Endothelial cell of umbilical vein (primary cell): ENCODE measurements around the gene DUSP28.

Experiments used
- EZH2 ChIP-seq: IDR thresholded peaks from 2 replicates; pipeline ENCODE4 v1.6.1; 2012; ENCODE audit warnings: borderline replicate concordance, low read depth, mild to moderate bottlenecking, moderate library complexity, low read length, inconsistent platforms; ENCODE audit not compliant: severe bottlenecking
- MYC ChIP-seq: IDR thresholded peaks from one replicate; pipeline ENCODE4 v1.6.1; 2011; ENCODE audit warnings: mild to moderate bottlenecking, low read depth, low read length
- POLR2A ChIP-seq: IDR thresholded peaks from 2 replicates; pipeline ENCODE4 v1.6.1; 2012; ENCODE audit warnings: low read depth, mild to moderate bottlenecking, control low read depth, low read length
- POLR2AphosphoS5 ChIP-seq: IDR thresholded peaks from 2 replicates; pipeline ENCODE4 v1.6.1; 2012; ENCODE audit warnings: low read depth, mild to moderate bottlenecking, control low read depth, low read length, moderate library complexity; ENCODE audit not compliant: insufficient read depth
- TF ChIP-seq, protein P1 (sequence below), 2 donors: IDR thresholded peaks; 1 replicate in 1 of 2; 2 replicates in 1 of 2; pipeline ENCODE4 v1.5.1; 2011; ENCODE audit warnings: low read length in 2 of 2, mild to moderate bottlenecking in 2 of 2, moderate library complexity in 2 of 2, control low read depth in 1 of 2, inconsistent platforms in 1 of 2, low read depth in 1 of 2; ENCODE audit not compliant: insufficient read depth in 1 of 2; ENCODE audit errors: extremely low read depth in 1 of 2
- TF ChIP-seq, protein P2 (sequence below): IDR thresholded peaks from 2 replicates; pipeline ENCODE4 v1.6.1; 2011; ENCODE audit not compliant: insufficient read depth, insufficient read length

DNA sequence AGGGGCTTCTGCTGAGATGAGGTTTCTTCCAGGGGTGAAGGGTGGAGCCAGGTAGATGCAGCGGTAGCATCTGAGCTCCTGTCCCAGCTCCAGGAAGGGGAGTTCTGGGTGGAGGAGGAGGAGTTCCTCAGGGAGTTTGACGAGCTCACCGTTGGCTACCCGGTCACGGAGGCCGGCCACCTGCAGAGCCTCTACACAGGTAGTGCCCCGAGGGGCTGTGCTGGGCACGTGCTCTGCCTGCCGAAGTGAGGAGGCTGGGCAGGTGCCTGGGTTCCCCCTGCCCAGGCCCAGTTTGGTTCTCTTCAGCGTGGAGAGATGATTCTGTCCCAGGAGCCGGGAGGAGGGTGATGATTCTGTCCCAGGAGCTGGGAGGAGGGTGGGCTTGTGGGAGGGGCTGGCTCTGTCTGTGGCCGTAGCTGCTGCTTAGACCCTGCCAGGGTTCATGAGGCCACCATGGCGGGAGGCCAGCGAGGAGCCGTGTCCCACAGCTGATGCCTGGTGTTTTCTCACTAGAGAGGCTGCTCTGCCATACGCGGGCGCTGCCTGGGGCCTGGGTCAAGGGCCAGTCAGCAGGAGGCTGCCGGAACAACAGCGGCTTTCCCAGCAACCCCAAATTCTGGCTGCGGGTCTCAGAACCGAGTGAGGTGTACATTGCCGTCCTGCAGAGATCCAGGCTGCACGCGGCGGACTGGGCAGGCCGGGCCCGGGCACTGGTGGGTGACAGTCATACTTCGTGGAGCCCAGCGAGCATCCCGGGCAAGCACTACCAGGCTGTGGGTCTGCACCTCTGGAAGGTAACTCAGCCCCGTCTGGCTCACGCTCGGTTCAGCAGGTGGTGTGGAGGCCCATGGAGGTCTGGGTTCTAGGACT lies 34.6 kb downstream of the DUSP28 start:
- no peak for TF ChIP-seq POLR2A
- TF ChIP-seq, protein P1, sequence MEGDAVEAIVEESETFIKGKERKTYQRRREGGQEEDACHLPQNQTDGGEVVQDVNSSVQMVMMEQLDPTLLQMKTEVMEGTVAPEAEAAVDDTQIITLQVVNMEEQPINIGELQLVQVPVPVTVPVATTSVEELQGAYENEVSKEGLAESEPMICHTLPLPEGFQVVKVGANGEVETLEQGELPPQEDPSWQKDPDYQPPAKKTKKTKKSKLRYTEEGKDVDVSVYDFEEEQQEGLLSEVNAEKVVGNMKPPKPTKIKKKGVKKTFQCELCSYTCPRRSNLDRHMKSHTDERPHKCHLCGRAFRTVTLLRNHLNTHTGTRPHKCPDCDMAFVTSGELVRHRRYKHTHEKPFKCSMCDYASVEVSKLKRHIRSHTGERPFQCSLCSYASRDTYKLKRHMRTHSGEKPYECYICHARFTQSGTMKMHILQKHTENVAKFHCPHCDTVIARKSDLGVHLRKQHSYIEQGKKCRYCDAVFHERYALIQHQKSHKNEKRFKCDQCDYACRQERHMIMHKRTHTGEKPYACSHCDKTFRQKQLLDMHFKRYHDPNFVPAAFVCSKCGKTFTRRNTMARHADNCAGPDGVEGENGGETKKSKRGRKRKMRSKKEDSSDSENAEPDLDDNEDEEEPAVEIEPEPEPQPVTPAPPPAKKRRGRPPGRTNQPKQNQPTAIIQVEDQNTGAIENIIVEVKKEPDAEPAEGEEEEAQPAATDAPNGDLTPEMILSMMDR (IDR thresholded peaks at IDR 0.05; ENCODE audit: extremely low read depth in 1 of 2, insufficient read depth in 1 of 2, low read depth in 1 of 2, low read length in 2 of 2): no peak
- no peak for TF ChIP-seq EZH2
- TF ChIP-seq POLR2AphosphoS5: no peak
- no peak for TF ChIP-seq MYC
- TF ChIP-seq, protein P2, sequence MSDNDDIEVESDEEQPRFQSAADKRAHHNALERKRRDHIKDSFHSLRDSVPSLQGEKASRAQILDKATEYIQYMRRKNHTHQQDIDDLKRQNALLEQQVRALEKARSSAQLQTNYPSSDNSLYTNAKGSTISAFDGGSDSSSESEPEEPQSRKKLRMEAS: no peak
